AG09319 (cell line): ENCODE results near the gene AGAP1.

ENCODE experiments used
- DNase-seq: peaks from one replicate; pipeline ENCODE4 v3.0.0-alpha.2; 2010; ENCODE audit warnings: low read depth; ENCODE audit errors: extremely low read depth
- TF ChIP-seq, protein P1 (sequence below): IDR thresholded peaks from 2 replicates; pipeline ENCODE4 v1.5.1; 2011; ENCODE audit warnings: low read depth, mild to moderate bottlenecking, inconsistent platforms, low read length, moderate library complexity

AGAP1 gene

DNA sequence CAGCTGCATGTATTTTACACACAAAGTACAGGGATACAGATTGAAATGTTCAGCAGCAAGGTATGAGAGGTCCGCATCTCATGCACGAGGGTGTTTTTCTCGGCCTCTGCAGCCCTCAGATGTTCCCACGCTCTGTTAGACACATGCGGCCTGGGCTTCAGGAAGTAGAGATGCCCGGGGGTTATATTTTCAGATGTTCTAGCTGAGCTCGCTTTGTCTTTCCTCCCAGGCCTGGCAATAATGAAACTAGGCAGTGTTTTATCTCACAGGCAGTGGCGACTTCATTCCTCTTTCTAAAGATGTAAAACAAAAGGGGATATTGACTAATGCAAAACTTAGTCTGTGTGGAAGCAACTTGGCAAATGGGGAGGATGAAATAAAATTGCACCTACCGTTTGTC is 483.6 kb downstream of the AGAP1 start:
- no peak for DNase-seq
- TF ChIP-seq, protein P1, sequence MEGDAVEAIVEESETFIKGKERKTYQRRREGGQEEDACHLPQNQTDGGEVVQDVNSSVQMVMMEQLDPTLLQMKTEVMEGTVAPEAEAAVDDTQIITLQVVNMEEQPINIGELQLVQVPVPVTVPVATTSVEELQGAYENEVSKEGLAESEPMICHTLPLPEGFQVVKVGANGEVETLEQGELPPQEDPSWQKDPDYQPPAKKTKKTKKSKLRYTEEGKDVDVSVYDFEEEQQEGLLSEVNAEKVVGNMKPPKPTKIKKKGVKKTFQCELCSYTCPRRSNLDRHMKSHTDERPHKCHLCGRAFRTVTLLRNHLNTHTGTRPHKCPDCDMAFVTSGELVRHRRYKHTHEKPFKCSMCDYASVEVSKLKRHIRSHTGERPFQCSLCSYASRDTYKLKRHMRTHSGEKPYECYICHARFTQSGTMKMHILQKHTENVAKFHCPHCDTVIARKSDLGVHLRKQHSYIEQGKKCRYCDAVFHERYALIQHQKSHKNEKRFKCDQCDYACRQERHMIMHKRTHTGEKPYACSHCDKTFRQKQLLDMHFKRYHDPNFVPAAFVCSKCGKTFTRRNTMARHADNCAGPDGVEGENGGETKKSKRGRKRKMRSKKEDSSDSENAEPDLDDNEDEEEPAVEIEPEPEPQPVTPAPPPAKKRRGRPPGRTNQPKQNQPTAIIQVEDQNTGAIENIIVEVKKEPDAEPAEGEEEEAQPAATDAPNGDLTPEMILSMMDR: no peak

DNA sequence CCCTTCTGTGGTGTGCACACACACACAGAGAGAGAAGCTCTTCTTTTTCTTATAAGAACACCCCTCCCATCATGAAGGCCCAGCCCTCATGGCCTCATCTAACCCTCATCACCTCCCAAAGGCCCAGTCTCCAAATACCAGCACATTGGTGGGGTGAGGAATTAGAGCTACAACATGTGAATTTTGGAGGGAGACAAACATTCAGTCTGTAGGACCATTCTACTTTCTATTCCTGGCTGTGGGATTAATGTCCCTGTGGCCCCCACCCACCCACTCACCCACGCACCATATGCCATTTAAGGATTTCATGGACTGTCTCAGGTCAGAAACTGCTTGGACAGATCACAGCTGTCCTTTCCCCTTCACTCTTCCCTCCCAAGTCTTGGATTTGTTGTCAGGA is 484.2 kb downstream of the AGAP1 start:
- no peak for DNase-seq
- TF ChIP-seq, protein P1: no peak

DNA sequence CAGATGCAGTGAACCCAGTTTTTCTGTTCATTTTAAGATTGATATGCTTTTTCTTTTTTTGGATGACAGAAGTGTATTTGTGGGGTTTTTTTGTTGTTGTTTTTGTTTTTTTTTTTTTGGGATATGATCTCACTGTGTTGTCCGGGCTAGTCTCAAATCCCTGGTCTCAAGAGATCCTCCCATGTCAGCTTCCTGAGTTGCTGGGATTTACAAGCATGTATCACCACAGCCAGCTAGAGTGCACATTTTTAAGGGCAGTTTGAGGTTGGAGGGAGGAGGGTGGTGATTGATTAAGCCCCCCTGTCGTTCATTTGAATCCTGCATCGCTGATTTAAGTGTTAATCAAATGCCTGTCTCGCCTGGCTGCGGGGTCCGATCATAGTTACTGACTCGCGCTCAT is 485.2 kb downstream of the AGAP1 start:
- no peak for DNase-seq
- TF ChIP-seq, protein P1: no peak

DNA sequence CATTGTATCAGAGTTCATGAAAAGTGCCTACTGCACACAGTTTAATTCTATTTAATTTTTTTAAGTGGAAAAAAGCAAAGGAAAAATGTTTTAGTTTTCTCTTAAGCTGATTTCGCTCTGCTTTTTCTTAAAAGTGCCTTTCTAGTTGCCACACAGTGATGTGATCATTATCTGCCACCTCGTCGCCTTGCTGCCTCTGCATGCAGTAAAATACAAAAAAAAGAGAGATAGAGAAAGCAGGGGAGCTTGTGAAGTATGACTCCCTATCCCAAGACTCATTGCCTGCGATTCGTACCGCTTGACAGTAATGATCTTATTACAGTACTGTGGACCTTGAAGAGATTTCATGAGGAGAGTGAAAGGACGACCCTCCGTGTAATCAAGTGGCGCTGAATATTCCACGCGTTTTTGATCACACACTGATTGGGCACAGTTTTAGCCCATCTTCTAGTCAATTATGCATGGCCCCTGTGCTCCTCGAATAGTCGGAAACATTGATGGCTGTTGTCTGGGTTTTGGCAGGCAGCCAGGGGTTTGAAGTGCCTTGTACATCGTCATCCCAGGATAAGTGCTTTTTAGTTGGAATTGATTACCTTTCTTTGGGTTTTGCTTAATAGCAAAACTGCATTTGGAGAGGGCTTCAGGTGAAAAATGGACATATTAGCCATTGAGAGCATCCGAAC is 486.1 kb downstream of the AGAP1 start:
- DNase-seq: no peak
- TF ChIP-seq, protein P1: no peak

DNA sequence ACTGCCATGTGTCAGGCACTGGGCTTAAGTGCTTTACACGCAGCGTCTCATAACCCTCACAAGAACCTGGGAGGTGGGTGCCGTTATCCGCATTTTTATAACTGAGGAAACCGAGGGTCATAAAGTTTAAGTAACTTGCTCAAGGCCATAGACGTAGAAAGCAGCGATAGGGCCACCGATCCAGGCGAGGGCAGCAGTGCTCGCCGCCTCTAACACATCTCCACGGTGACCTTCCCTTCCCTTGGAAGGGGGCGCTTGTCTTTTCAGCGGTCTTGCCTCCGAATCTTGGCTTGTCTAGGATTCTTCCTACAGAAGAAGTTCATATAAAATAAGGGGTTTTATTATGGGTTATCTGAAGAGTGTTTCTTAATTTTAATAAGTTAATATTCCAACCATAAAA is 487.8 kb downstream of the AGAP1 start:
- TF ChIP-seq, protein P1: no peak
- DNase-seq: no peak

GRCh38 chr2:235983016-235983415 is 489.2 kb downstream of the AGAP1 start:
- TF ChIP-seq, protein P1: no peak
- no peak for DNase-seq

DNA sequence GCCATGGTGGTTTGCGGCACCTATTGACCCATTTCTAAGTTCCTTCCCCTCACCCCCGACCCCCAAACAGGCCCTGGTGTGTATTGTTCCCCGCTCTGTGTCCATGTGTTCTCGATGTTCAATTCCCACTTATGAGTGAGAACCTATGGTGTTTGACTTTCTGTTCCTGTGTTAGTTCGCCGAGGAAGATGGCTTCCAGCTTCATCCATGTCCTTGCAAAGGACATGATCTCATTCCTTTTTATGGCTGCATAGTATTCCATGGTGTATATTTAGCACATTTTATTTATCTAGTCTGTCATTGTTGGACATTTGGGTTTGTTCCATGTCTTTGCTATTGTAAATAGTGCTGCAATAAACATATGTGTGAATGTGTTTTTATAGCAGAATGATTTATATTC is 490.7 kb downstream of the AGAP1 start:
- DNase-seq: no peak
- TF ChIP-seq, protein P1: no peak
